K562 (cell line): ENCODE data around the gene PIP5KL1. TPM values are rescaled to one million over a fixed set of nuclear protein-coding genes. Genes with fewer than 3 reads are reported as not detected.

Experiments used
- ATAC-seq: fragments of 200-7000 bp; cut with Tn5 transposase; 3 replicates; pipeline ENCODE4 v1.9.1; 2020; ENCODE audit warnings: moderate library complexity
- BruUV-seq: library from RNA; stranded (reverse); fragments of 400-500 nt; replicated peaks from 2 replicates; lab custom pipeline; 2021; lab: Mats Ljungman, UMichigan
- CTCF ChIA-PET: fragments of 300-600 bp; formaldehyde crosslinking; extraction: SDS; loops from one replicate; lab custom pipeline; 2021; ENCODE audit warnings: low intra/inter-chr PET ratio; lab: Yijun Ruan, JAX
- POLR2A ChIA-PET: fragments of 300-600, 350-650 bp; sonication (Branson Sonifier 250); formaldehyde crosslinking; extraction: SDS; loops from one replicate; lab custom pipeline; 2021; ENCODE audit warnings: antibody characterized with exemption, inconsistent platforms; lab: Yijun Ruan, JAX
- DNase-seq, 4 experiments: peaks; one replicate each; pipeline versions ENCODE4 v3.0.0 to v3.0.0-alpha.2; 2011 to 2018; ENCODE audit warnings: low spot score in 3 of 4, mixed read lengths in 3 of 4; ENCODE audit errors: extremely low read depth in 1 of 4
- FAIRE-seq: peaks from 2 replicates; lab custom pipeline; 2011; peaks lifted over from hg19 to GRCh38; lab: Jason Lieb, UNC
- H2AFZ ChIP-seq: 2 replicates; pipeline ENCODE4 v1.6.0; 2011; ENCODE audit warnings: low read depth, low read length, control low read depth, inconsistent platforms
- H3K27ac ChIP-seq: fragments of 200-600 bp; 3 replicates; pipeline ENCODE4 v1.8.0; 2011; ENCODE audit warnings: low read depth, mild to moderate bottlenecking, control low read depth, inconsistent platforms, low read length, moderate library complexity, mixed read lengths; ENCODE audit errors: extremely low read depth
- H3K27me3 ChIP-seq, 2 experiments: fragments of 300-600 bp in 1 of 2; 2 replicates in 1 of 2; 3 replicates in 1 of 2; pipeline versions ENCODE4 v1.6.0 to v1.8.0; 2011; ENCODE audit warnings: inconsistent platforms in 2 of 2, low read length in 2 of 2, mild to moderate bottlenecking in 1 of 2, mixed read lengths in 1 of 2, moderate library complexity in 1 of 2; ENCODE audit not compliant: control insufficient read depth in 2 of 2, insufficient read depth in 2 of 2
- H3K36me3 ChIP-seq: fragments of 300-600 bp; 3 replicates; pipeline ENCODE4 v1.8.0; 2011; ENCODE audit warnings: mild to moderate bottlenecking, low read length, inconsistent platforms; ENCODE audit not compliant: control insufficient read depth, insufficient read depth
- H3K4me1 ChIP-seq, 2 experiments: fragments of 200-600 bp in 1 of 2; replicated peaks in 1 of 2; 2 replicates in 1 of 2; 3 replicates in 1 of 2; pipeline versions ENCODE4 v1.5.1 to v1.8.0; 2011; ENCODE audit warnings: inconsistent platforms in 2 of 2, low read length in 2 of 2, mild to moderate bottlenecking in 1 of 2, mixed read lengths in 1 of 2, moderate library complexity in 1 of 2; ENCODE audit not compliant: control insufficient read depth in 2 of 2, insufficient read depth in 2 of 2
- H3K4me2 ChIP-seq: 2 replicates; pipeline ENCODE4 v1.6.1; 2011; ENCODE audit warnings: low read length, control low read depth, inconsistent platforms, mixed read lengths; ENCODE audit not compliant: insufficient read depth
- H3K4me3 ChIP-seq: fragments of 200-600 bp; sonication (generic), shearing (Covaris generic); 2 replicates; pipeline ENCODE4 v1.5.1; 2016; ENCODE audit warnings: control low read depth, inconsistent platforms
- H3K79me2 ChIP-seq: fragments of 200-600 bp; 3 replicates; pipeline ENCODE4 v1.8.0; 2011; ENCODE audit warnings: low read length, inconsistent platforms; ENCODE audit not compliant: control insufficient read depth, insufficient read depth
- H3K9ac ChIP-seq, 2 experiments: 2 replicates each; pipeline versions ENCODE4 v1.6.0 to v1.6.1; 2011; ENCODE audit warnings: low read depth in 2 of 2, low read length in 2 of 2, control low read depth in 1 of 2, inconsistent platforms in 1 of 2, mild to moderate bottlenecking in 1 of 2, mixed read lengths in 1 of 2; ENCODE audit not compliant: insufficient read depth in 1 of 2
- H3K9me1 ChIP-seq: one replicate; pipeline ENCODE4 v1.6.0; 2011; ENCODE audit warnings: inconsistent platforms, mild to moderate bottlenecking, low read length, moderate library complexity; ENCODE audit not compliant: control insufficient read depth, insufficient read depth
- H3K9me3 ChIP-seq: replicated peaks from 2 replicates; pipeline ENCODE4 v1.5.1; 2011; ENCODE audit warnings: low read depth, low read length, inconsistent platforms; ENCODE audit not compliant: control insufficient read depth, insufficient read depth
- H4K20me1 ChIP-seq: replicated peaks from 2 replicates; pipeline ENCODE4 v1.6.1; 2011; ENCODE audit warnings: low read length, inconsistent platforms, mixed read lengths; ENCODE audit not compliant: control insufficient read depth, insufficient read depth
- ESRRA ChIP-seq: fragments of 450-650 bp; IDR thresholded peaks from 2 replicates; pipeline ENCODE4 v1.6.1; 2014; ENCODE audit warnings: low read depth, mild to moderate bottlenecking, moderate library complexity, borderline replicate concordance
- MTF1 ChIP-seq: fragments of 250-450 bp; sonication (Bioruptor Pico); IDR thresholded peaks from 2 replicates; pipeline ENCODE4 v1.9.0; 2021; ENCODE audit warnings: moderate library complexity, mild to moderate bottlenecking, inconsistent platforms, borderline replicate concordance
- SLC30A9 ChIP-seq: fragments of 250-450 bp; sonication (Bioruptor Pico); IDR thresholded peaks from 2 replicates; pipeline ENCODE4 v1.8.0; 2022; ENCODE audit warnings: mild to moderate bottlenecking, moderate library complexity
- WGBS: fragments of 100-300 bp; shearing (Covaris generic); methylation state at CpG from one replicate; pipeline ENCODE4 v1.1.6; 2016; ENCODE audit warnings: low coverage, mixed read lengths; ENCODE audit not compliant: insufficient coverage; ENCODE audit errors: missing lambda C conversion rate; 5-methylcytosine and 5-hydroxymethylcytosine counted together
- in situ Hi-C: fragments of 300-500 bp; cut with MboI; formaldehyde crosslinking; loops from 4 replicates; pipeline ENCODE4 v1.15.0; 2018; ENCODE audit warnings: inconsistent platforms, mixed read lengths
- intact Hi-C: fragments of 100-400 bp; cut with micrococcal nuclease; formaldehyde crosslinking; loops from 2 replicates; pipeline ENCODE4 v1.14.2; 2022
- polyA plus RNA-seq, 8 experiments: library from polyadenylated mRNA; depleted of rRNA in 4 of 8; stranded (reverse) in 5 of 8; unstranded in 3 of 8; fragments of >200 nt; fragmentation: Nextera tagmentation in 2 of 8; fragmentation: Illumina TruSeq in 1 of 8; extraction: Ambion mirVana in 2 of 8; extraction: Trizol in 1 of 8; gene quantifications; 2 replicates each; pipeline versions ENCODE4 v1.2.1 to v1.2.3, GENCODE V29; 2011 to 2014; ENCODE audit warnings: inconsistent platforms in 1 of 8, missing spikeins in 1 of 8
- total RNA-seq, 7 experiments: library from RNA; depleted of rRNA in 6 of 7; stranded (reverse); fragments of >200 nt in 6 of 7; fragmentation: Illumina TruSeq in 2 of 7; extraction: Trizol in 2 of 7; gene quantifications; 2 replicates each; pipeline versions ENCODE4 v1.2.1 to v1.2.3, GENCODE V29; 2011 to 2021; ENCODE audit warnings: low replicate concordance in 1 of 7
- TF ChIP-seq, protein P1 (sequence below): fragments of 250-450 bp; sonication (Bioruptor Pico); IDR thresholded peaks from 2 replicates; pipeline ENCODE4 v1.5.0; 2021
- TF ChIP-seq, protein P2 (sequence below): conservative IDR thresholded peaks from 2 replicates; pipeline ENCODE4 v1.6.1; 2011; ENCODE audit warnings: low read depth, mild to moderate bottlenecking, low read length; ENCODE audit not compliant: control insufficient read depth

PIP5KL1 gene
- total and polyA plus RNA-seq, 9 of the 15 experiments (the other 6 are each of a cell fraction or from before 2014, with no cell fraction given) = 0.18 to 4.8 (median 1.2) TPM

DNA sequence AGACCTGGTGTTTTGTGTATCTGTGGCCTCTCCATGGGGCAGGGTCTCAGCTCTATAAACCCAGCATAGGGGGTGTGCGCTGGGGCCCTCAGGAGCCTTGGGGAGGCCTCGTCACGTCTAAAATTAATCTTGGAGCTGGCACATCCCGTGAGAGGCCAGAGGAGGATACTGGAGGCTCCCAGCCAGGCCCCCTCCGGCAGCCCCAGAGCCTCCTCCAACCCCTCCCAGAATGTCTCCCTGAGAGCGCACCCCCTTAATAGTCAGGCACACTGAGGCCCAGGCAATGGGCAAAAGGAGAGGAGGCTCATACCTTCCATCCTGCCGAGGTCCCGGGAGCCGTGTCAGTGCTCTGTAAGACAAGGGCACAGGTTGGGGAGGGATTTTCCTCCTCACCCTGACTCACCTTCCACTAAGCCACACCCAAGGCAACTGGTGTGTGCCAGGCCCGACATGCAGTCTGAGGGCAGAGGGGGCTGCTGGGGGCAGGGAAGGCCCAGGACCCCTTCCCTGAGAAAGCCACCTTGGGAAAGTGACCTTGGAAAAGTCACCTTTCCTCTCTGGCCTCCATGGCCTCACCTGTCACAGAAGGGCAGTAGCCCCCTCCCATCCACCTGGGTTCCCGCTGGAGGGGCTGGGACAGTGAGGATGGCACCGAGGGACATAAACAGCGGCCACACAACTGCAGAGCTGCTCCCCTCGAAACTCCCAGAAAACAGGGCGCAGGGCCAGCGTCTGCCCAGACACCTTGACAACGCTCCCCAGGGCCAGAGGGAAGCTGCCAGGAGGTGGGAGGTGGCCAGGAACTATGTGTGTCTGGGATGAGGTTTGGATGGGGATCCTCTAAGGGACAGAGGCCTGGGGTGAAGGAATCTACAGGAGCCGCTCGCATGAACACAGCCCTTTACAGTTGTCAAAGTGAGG is 56.0 kb downstream of the PIP5KL1 start:
- Histone ChIP-seq H3K4me2 (no peak overlapping the region), H3K79me2 (peaks cover 12% of the 10 kb centered on the region; the same call in 2 of the 3 replicates), H3K36me3 (peaks cover 5% of the 10 kb centered on the region; the same call in 1 of the 3 replicates), H4K20me1 (no peaks in the 10 kb centered on the region), H3K4me1 (peaks cover 20 to 61% of the 10 kb centered on the region in 2 experiments; a peak in 4 of 5 replicates), H3K9ac (peak overlapping the region in 1 of 2 experiments; percentile 69; a peak in 2 of 4 replicates), H3K4me3 (no peak overlapping the region), H3K27me3 (no peaks in the 10 kb centered on the region), H2AFZ (no peak overlapping the region), H3K27ac (no peak overlapping the region), H3K9me3 (no peaks in the 10 kb centered on the region), H3K9me1 (no peaks in the 10 kb centered on the region)
- BruUV-seq = TSS peak; percentile 33
- in situ Hi-C loops = loop anchor here (5.0 to 10.0 kb wide), 5 partner anchors 38 to 372 kb away; partner anchors contain the start of gene TOR2A
- 91% methylated on average over 15 of the region's 19 CpGs for WGBS
- CTCF ChIA-PET = no interaction called here
- no peak for ATAC-seq
- TF ChIP-seq, protein P1, sequence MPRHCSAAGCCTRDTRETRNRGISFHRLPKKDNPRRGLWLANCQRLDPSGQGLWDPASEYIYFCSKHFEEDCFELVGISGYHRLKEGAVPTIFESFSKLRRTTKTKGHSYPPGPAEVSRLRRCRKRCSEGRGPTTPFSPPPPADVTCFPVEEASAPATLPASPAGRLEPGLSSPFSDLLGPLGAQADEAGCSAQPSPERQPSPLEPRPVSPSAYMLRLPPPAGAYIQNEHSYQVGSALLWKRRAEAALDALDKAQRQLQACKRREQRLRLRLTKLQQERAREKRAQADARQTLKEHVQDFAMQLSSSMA = no peak
- TF ChIP-seq MTF1 (CRISPR knock-in tag) (no peak), SLC30A9 (no peak), ESRRA (no peak)
- TF ChIP-seq, protein P2, sequence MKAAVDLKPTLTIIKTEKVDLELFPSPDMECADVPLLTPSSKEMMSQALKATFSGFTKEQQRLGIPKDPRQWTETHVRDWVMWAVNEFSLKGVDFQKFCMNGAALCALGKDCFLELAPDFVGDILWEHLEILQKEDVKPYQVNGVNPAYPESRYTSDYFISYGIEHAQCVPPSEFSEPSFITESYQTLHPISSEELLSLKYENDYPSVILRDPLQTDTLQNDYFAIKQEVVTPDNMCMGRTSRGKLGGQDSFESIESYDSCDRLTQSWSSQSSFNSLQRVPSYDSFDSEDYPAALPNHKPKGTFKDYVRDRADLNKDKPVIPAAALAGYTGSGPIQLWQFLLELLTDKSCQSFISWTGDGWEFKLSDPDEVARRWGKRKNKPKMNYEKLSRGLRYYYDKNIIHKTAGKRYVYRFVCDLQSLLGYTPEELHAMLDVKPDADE = no peak
- intact Hi-C loops = loop anchor here (5.0 to 10.0 kb wide), 2 partner anchors 72 to 280 kb away; partner anchors contain the start of gene FPGS
- no peak for FAIRE-seq
- POLR2A ChIA-PET = interaction anchor here (0.7 to 2.4 kb wide), 3 partner anchors 12 to 89 kb away, joined by 3 to 9 read pairs (median 3); partner anchors contain the start of gene CDK9
- no peak for DNase-seq
